ENCODE results near the gene KITLG.
"Not testable (repeated sequence)": the region's sequence is repeated elsewhere in the genome, so short reads cannot be mapped to it uniquely, and the experiment has no call there.

GRCh38 chr12:88547949-88548348, 32.3 kb downstream of the KITLG start:
- TF ChIP-seq, protein P1, sequence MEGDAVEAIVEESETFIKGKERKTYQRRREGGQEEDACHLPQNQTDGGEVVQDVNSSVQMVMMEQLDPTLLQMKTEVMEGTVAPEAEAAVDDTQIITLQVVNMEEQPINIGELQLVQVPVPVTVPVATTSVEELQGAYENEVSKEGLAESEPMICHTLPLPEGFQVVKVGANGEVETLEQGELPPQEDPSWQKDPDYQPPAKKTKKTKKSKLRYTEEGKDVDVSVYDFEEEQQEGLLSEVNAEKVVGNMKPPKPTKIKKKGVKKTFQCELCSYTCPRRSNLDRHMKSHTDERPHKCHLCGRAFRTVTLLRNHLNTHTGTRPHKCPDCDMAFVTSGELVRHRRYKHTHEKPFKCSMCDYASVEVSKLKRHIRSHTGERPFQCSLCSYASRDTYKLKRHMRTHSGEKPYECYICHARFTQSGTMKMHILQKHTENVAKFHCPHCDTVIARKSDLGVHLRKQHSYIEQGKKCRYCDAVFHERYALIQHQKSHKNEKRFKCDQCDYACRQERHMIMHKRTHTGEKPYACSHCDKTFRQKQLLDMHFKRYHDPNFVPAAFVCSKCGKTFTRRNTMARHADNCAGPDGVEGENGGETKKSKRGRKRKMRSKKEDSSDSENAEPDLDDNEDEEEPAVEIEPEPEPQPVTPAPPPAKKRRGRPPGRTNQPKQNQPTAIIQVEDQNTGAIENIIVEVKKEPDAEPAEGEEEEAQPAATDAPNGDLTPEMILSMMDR (conservative IDR thresholded peaks at IDR 0.05; ENCODE audit: low read depth in 2 of 2): not testable (repeated sequence)
- not testable (repeated sequence) for TF ChIP-seq EZH2phosphoT487 (IDR thresholded peaks at IDR 0.05; ENCODE audit: unreplicated experiment); POLR2AphosphoS5 (IDR thresholded peaks at IDR 0.05; ENCODE audit: low read depth); EZH2 (IDR thresholded peaks at IDR 0.05; ENCODE audit: low read depth, unreplicated experiment); REST (IDR thresholded peaks at IDR 0.05; ENCODE audit: unreplicated experiment); NANOG (IDR thresholded peaks at IDR 0.05; ENCODE audit: borderline replicate concordance); STAT1 (IDR thresholded peaks at IDR 0.05; ENCODE audit: unreplicated experiment); CREB1 (CRISPR knock-in tag; IDR thresholded peaks at IDR 0.05; ENCODE audit: low read depth)
- TF ChIP-seq, protein P2, sequence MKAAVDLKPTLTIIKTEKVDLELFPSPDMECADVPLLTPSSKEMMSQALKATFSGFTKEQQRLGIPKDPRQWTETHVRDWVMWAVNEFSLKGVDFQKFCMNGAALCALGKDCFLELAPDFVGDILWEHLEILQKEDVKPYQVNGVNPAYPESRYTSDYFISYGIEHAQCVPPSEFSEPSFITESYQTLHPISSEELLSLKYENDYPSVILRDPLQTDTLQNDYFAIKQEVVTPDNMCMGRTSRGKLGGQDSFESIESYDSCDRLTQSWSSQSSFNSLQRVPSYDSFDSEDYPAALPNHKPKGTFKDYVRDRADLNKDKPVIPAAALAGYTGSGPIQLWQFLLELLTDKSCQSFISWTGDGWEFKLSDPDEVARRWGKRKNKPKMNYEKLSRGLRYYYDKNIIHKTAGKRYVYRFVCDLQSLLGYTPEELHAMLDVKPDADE (IDR thresholded peaks at IDR 0.05): not testable (repeated sequence)

Data from GM23338 (cell line).